DMS79 treated with DMSO at 0.1 percent for 48 hours (cell line): ENCODE results near the gene STX1A.
A peak's percentile ranks its signal among the peaks of the same experiment; 100 is the strongest.
"Not testable (repeated sequence)": the region's sequence is repeated elsewhere in the genome, so short reads cannot be mapped to it uniquely, and the experiment has no call there.

Source experiments
- DNase-seq: peaks from one replicate; lab custom pipeline; 2025; lab: John Stamatoyannopoulos, UW

STX1A gene

DNA sequence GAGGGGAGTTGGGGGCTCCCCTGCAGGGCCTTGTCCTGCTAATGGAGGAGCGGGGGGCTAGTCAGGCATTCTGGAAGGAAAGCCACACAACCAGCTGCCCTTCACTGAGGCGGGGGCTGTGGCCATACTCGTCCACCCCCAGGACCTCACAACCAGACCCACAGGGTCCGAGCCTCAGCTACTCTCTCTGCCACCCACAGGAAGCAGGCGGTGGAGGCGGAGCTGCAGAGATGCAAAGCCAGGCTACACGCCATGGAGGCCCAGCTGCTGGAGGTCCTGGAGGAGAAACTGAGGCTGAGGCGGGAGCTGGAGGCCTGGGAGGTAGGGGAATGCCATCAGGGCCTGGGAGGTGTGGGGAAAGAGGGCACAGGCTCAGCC is 16.0 kb upstream of the STX1A start:
- DNase-seq, result no peak

DNA sequence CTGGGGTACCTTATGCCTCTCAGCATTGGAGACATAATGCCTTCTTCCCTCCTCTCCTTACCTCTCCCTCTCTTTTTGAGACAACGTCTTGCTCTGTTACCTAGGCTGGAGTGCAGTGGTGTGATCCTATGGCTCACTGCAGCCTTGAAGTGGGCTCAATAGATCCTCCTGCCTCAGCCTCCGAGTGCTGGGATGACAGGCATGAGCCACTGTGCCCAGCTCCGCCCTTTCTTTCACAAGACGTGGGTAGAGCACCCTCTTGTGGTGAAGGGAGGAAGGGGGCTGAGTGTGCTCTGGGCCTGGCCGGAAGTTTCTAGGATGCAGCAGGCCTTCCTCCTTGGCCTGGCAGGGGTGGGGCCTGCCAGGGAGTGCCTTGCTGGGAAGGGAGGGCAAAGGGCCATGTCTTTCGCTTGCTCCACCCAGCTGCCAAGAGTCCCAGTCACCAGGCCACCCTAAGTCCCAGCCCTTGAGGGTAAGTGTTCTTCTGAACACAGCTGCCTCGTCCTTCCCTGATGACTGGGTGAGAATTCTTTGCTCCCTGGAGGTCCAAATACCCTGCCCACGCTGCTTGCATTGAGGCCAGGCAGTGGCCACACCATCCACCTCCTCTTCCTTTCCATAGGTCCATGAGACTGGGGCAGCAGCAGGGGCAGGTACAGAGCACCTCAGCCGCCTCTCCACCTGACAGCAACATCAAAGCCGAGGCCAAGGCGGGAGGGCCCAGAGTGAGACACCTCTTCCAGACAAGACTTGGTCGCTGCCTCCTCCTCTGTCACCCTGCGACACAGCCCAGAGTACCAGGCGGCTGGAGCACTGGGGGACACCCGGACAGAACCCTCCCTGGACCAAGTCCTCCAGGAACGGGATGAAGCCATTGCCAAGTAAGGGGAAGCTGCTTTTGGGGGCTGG is 15.4 kb upstream of the STX1A start:
- DNase-seq, result peak; percentile 50

DNA sequence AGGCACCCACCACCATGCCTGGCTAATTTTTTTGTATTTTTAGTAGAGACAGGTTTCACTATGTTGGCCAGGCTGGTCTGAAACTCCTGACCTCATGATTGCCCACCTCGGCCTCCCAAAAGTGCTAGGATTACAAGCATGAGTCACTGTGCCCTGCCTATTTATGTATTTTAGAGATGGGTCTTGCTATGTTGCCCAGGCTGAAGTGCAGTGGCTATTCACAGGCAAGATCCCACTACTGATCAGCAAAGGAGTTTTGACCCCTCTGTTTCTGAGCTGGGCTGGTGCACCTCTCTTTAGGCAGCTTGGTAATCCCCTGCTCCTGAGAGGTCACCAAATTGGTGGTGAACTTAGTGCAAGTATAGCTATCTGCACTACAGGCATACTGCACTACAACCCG is 12.9 kb upstream of the STX1A start:
- DNase-seq, result no peak

DNA sequence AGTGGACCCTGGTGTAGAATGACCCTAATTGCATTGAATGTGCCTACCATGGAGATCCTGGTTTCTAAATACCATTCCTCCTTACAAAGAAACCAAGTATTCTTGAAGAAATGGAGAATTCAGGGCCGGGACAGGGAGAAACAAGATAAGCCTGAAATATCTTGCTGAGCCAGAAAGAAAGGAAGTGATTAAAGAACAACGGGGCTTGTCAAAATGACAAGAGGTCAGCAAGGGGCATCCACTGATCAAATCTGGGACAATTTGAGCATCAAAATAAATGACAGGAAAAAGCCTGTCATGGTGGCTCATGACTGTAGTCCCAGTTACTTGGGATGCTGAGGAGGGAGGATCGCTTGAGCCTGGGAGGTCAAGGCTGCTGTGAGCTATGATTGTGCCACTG is 11.0 kb upstream of the STX1A start:
- DNase-seq, result no peak

DNA sequence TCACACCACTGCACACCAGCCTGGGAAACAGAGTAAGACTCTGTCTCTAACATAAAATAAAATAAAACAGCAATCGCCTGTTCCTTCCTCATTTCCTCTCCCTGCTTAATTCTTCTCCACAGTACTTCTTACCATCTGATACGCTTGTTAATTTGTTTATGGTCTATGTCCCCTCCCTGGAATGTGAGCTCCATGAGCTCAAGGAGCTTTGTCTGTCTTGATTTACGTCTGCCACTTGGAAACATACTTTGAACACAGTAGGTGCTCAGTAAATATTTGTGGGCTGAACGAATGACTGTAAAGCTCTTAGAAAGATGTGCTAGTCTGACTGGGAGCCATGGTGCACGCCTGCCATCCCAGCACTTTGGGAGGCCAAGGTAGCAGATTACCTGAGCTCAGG is 9.1 kb upstream of the STX1A start:
- no peak for DNase-seq

DNA sequence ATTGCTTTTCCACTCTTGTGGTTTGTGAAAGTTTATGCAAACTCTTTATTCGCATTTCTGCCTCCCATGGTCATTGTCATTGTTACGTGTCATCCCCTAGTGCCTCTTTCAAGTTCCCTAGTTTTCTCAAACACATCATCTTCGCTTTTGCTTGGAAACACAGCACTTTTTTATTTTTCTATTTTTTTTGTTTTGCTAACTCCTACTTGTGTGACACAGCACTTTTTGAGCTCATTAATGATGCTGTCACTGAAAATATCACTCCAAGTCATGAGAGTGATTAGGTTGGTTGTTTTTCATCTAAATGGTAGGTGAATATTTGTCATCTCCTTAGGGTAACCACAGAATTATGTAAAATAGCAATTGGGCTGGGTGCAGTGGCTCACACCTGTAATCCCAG is 8.5 kb upstream of the STX1A start:
- DNase-seq, result no peak

DNA sequence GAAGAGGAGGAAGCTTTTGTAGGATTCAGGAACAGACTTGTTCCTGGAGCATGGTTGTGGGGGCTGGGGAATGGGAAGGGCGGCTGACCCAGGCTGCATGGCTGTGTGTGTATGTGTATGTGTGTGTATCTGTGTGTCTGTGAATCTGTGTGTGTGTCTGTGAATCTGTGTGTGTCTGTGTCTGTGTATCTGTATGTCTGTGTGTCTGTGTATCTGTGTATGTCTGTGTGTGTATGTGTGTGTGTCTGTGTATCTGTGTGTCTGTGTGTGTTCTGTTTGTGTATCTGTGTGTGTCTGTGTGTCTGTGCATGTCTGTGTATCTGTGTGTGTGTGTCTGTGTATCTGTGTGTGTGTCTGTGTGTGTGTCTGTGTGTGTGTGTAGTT is 6.6 kb upstream of the STX1A start:
- DNase-seq, result no peak

DNA sequence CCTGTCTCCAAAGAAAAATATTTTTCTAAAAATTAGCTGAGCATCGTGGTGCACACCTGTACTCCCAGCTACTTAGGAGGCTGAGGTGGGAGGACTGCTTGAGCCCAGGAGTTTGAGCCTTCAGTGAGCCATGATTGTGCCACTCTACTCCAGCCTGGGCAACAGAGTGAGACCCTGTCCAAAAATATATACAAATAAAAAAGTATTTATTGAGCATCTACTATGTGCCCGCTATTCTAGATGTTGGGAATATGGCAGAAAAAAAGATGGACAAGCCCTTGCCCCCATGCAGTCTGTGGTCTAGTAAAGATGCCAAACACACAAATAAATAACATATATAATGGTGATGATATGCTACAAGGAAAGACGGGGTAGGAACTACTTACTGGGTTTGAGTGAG is 4.3 kb upstream of the STX1A start:
- DNase-seq, result no peak

DNA sequence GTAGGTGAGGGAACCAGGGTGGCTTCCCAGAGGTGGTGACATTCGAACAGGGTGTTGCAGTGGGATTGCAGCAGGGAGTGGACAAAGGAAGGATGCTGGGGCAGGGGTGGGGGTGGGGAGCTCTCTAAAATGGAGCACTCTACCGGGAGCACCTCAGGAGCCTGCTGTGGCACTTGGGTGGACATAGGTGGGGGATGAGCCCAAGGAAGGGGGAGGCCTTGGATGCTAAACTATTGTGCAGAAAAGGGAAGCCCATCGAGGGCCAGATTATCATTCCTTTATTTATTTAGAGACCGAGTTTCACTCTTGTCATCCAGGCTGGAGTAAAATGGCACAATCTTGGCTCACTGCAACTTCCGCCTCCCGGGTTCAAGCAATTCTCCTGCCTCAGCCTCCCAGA is 3.3 kb upstream of the STX1A start:
- no peak for DNase-seq

DNA sequence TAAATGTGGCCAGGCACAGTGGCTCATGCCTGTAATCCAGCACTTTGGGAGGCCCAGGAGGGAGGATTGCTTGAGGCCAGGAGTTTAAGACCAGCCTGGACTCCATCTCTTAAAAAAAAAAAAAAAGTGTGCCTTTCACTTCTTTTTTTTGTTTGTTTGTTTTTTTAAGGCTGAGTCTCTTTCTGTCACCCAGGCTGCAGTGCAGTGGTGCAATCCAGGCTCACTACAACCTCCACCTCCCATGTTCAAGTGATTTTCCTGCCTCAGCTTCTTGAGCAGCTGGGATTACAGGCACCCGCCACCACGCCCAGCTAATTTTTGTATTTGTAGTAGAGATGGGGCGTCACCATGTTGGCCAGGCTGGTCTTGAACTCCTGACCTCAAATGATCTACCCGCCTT is 2.7 kb upstream of the STX1A start:
- DNase-seq, result not testable (repeated sequence)

DNA sequence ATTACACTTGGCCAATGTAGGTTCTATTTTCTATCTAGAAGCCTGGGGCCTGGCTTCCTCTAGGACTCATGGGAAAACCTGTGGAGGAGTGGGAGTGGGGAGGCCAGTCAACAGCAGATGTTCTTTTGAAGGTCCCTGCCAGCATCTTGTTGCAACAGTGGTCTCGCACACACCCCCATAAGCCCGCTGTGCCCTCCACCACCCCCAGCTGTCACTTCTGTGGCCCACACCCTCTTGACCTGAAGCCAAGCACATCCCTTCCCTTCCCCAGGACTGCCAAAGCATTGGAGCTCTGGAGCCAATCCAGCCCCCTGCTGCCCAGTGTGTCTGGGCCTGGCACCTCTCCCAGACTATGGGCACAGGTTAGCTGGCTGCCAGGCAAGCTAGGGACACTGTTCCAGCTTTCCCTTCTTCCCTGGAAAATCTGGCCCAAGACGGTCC is 1.9 kb upstream of the STX1A start:
- peak; percentile 81 for DNase-seq

DNA sequence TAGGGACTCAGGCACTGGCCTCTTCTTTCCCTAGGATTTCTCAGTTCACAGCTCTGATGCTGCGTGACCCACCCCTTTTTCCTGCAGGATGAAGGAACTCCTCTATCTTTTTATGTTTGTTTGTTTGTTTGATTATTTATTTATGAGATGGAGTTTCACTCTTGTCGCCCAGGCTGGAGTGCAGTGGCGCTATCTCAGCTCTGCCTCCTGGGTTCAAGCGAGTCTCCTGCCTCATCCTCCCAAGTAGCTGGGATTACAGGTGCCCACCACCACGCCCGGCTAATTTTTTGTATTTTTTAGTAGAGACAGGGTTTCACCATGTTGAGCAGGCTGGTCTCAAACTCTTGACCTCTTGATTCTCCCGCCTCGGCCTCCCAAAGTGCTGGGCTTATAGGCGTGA is 974 bp upstream of the STX1A start:
- DNase-seq, result not testable (repeated sequence)

DNA sequence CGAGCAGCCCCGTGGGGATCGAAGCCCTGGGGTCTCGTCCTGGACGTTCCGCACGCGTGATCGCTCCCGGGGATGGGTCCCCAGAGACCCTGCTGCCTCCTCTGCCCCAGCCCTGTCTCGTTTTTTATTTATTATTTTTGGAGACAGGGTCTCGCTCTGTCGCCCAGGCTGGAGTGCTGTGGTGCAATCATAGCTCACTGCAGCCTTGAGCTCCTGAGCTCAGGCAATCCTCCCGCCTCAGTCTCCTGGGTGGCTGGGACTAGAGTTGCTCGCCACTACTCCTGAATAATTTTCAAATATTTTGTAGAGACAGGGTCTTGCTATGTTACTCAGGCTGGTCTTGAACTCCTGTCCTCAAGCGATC is 319 bp upstream of the STX1A start:
- no peak for DNase-seq

DNA sequence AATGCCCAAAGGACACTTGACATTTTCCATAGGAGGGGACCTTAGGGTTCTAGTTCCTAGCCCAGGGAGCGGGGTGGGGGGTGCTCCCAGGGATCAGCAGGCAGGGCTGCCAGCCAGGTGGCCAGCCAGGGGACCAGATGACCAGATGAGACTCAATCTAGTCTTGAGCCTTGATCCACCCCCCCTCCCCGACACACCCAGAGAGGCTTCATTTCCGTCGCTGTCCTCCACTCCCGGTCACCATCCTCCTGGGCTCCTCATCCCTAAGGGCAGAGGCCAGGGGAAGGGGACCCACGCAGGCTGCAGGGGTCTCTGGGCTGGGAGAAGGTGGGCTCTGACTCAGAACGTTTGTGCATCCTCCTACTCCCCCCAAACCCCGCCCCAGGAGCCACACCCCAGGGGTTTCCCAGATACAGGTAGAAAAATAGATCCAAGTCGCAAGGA is 1.0 kb downstream of the STX1A start:
- no peak for DNase-seq

DNA sequence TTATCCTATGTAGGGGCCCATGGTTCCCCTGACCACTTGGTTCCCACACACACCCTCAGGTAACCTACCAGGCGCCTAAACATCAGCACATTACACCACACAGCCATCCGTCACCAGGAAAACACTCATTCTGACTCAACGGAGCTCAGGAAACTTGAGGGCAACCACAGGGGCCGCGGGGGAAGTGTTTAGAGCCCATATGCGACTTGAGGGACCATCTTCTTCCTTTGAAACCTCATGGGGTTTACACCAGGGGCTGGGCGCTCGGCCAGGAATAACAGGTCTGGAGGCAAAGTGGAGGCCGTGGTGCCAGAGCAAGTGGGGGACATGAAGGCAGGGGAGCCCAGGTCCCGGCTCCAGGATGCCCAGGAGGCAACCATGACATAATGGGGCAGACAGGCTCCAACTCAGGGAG is 1.5 kb downstream of the STX1A start:
- DNase-seq, result no peak

DNA sequence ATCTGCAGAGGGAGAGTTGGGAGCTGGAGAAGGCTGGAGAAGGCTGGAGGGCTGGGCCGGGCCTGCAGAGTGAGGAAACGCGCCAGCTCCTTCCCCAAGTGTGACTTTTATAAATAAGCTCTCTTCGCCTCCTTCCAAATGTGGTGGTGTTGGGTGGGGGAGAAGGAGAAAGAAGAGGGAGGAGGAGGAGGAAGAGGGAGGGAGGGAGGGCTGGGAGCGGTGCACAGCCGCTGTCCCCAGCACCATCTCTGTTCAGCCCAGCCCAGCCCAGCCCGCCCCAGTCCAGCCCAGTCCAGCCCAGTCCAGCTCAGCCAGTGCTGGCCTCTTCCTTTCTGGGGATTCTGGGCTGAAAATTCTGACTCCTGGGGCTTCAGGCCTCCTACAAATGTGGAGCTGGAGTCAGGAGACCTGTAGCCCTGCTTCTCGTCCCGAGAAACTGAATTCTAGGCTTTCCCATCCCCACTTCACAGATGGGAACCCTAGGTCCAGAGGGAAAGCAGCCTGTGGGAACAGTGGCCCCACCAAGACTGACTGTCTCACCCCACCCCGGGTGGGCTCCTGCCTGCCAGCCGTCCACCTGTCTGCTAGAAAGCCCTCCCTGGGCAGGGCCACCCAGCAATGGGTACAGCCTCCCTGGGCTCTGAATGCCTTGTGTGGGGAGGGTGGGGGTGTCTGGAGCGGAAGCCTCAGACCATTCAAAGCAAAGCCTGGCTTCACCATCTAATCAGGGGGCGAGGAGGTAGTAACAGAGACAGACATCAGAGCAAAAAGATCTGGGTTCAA is 2.3 kb downstream of the STX1A start:
- DNase-seq, result no peak

DNA sequence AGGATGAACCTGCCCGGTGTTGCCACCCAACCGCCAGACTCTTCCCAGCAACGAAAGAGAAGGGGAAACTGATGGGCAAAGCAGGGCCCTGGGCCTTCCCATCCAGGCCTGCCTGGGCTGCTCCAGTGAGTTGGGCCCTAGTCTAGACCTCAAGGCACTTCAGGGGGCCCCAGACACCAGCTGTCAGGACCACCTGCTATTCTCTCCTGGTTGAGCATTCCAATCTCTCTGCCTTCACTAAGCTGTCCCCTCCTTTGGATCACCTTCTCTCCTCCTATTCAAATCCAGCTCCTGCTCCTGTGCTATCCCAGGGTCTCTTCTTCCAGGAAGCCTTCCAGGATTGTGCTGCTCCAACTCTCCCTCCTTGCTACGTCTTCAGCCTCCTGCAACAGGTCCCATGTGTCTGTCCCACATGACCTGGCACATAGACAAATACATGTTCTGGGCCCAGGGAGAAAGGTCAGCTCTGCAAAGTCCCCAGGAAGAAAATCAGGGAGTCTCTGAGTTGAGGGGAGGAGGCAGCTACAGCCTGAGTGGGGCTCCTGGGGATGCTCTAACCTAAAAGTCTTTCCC is 3.1 kb downstream of the STX1A start:
- DNase-seq, result no peak

DNA sequence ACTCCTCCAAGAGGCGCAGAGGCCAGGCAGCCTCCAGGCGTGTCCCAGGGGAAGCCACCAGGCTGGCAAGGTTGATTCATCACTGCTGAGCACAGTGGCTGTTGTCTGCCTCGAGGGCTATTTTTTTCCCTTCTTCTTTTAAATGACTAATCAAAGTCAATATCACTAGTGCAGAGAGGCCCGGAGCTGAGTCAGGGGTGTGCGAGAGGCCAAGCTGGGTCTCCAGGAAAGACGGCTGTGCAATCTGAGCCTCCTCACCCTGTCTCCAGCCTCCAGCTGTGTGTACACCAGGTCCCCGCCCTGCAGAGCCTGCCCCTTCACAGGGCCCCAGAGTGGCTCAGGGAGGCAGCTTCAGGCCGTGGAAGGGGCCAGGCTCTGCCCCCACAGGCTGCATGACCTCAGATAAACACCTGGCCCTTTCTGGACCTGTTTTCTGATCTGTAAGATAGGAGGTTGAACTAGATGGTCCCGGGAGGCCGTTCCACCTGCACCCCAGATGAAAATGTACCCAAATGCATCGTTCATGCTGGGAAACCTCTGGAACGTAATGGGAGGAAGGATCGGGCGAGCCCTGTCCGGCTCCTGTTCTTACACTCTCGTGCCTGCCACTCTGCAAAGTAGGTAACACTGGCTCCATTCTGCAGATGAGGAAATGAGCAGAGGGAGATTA is 3.7 kb downstream of the STX1A start:
- DNase-seq, result peak; percentile 33

DNA sequence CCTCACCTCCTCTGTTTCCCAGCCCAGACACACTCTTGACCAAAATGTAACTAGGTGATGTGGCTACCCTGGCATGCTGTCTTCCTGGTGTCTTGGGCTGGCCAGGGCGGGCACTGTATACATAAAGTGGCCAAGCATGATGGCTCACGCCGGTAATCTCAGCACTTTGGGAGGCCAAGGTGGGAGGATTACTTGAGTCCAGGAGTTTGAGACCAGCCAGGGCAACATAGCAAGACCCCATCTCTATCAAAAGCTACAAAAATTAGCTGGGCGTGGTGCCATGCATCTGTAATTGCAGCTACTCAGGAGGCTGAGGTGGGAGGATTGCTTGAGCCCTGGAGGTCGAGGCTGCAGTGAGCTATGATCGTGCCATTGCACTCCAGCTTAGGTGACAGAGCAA is 6.2 kb downstream of the STX1A start:
- DNase-seq, result not testable (repeated sequence)

DNA sequence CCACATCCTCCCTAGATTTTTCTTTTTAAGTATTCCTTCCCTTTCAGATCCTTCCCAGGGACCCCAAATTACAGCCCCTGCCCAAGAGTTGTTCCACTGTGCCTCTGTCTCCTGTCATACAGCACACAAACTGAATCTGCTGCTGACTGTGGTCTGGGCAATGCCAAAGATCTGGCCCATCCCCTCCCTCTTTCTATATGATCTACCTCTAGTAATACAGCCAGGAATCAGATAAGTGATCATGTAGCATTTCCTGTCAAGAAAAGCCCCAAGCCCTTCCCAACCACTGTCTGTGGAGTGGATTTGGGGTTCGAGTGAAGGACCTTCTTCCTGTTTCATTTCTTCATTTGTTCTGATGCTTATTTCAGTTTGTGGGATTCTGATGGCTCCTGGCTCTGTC is 6.7 kb downstream of the STX1A start:
- no peak for DNase-seq

DNA sequence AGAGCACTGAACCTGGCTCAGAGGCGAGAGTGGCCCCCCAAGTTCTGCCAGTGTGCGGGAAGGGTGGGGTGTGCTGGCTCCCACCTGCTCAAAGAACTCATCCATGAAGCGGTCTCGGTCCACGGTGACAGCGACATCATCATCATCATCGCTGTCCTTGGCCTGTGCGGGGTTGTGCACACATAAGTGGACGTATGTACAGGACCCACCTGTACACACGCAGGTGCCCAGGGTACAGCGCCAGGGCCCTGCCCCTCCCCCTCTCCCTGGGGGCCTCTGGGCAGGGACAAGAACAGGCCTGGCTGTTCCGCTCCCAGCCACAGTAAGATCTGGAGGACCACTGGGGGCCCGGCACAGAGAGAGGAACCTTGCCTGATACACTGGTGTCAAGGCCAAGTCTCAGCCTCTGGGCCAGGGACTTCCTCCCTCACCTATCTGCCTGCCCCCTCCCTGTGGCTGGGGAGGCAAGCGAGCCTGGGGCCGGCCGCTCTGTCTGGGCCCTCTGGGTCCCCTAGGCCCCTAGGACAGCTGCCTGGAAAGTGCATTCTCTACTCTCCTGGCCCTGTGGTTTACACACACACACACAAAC is 10.4 kb downstream of the STX1A start:
- no peak for DNase-seq

DNA sequence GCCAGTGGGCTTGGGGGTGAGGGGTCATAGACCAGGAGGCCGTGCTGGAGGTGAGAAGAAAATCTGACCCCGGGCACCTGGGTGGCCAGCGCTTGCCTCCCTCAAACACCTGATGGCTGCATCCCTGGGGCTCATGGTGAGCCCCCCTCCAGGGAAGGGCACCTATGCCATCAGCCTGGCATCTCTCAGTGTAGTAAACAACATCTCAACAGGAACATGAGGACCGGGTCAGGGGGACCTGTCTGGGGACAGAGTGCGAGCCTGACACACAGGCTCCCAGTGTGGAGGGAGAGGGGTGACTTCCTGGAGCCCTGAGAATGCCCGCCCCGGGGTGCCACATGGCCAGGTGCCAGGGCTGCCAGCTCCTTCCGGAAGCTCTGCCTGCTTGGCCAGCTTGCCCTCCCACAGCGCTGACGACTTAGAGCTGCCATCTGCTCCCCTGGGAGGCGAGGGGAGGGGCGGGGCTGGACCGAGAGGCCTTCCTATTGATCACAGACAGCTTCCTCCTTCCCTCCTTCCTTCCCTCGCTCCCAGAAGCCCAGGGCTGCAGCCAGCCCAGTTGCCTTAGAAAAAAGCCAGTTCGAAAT is 12.3 kb downstream of the STX1A start:
- DNase-seq, result peak; percentile 33
